HEK293T (cell line): ENCODE data around the gene ARHGAP30.

Source experiments
- ARNT ChIP-seq: fragments of 450-650 bp; IDR thresholded peaks from 2 replicates; pipeline ENCODE4 v1.6.1; 2017; ENCODE audit warnings: mild to moderate bottlenecking
- ELF4 ChIP-seq: fragments of 450-650 bp; IDR thresholded peaks from 2 replicates; pipeline ENCODE4 v1.6.1; 2017; ENCODE audit warnings: antibody characterized with exemption
- FOXA1 ChIP-seq: fragments of 450-650 bp; IDR thresholded peaks from 2 replicates; pipeline ENCODE4 v1.6.1; 2016; ENCODE audit warnings: mild to moderate bottlenecking
- FOXK2 ChIP-seq: fragments of 450-650 bp; IDR thresholded peaks from 2 replicates; pipeline ENCODE4 v1.6.1; 2016; ENCODE audit warnings: mild to moderate bottlenecking
- FOXM1 ChIP-seq: fragments of 450-650 bp; IDR thresholded peaks from 2 replicates; pipeline ENCODE4 v1.6.1; 2017; ENCODE audit warnings: mild to moderate bottlenecking, borderline replicate concordance
- HDGF ChIP-seq: fragments of 450-650 bp; IDR thresholded peaks from 2 replicates; pipeline ENCODE4 v1.6.1; 2017; ENCODE audit warnings: antibody characterized with exemption, borderline replicate concordance
- PKNOX1 ChIP-seq: fragments of 450-650 bp; IDR thresholded peaks from 2 replicates; pipeline ENCODE4 v1.6.1; 2016
- SP1 ChIP-seq: fragments of 450-650 bp; IDR thresholded peaks from 2 replicates; pipeline ENCODE4 v1.6.1; 2017
- TARDBP ChIP-seq: fragments of 450-650 bp; IDR thresholded peaks from 2 replicates; pipeline ENCODE4 v1.6.1; 2016
- ZNF384 ChIP-seq: fragments of 450-650 bp; IDR thresholded peaks from 2 replicates; pipeline ENCODE4 v1.6.1; 2016

GRCh38 chr1:161068306-161069234, 1.1 kb downstream of the ARHGAP30 start:
- TF ChIP-seq FOXK2 (no peak), SP1 (no peak), PKNOX1 (no peak), ARNT (no peak), ZNF384 (no peak), TARDBP (no peak), ELF4 (no peak), FOXM1 (no peak), HDGF (no peak), FOXA1 (no peak)
